ENCODE data around the gene PSMB7.

PSMB7 gene

DNA sequence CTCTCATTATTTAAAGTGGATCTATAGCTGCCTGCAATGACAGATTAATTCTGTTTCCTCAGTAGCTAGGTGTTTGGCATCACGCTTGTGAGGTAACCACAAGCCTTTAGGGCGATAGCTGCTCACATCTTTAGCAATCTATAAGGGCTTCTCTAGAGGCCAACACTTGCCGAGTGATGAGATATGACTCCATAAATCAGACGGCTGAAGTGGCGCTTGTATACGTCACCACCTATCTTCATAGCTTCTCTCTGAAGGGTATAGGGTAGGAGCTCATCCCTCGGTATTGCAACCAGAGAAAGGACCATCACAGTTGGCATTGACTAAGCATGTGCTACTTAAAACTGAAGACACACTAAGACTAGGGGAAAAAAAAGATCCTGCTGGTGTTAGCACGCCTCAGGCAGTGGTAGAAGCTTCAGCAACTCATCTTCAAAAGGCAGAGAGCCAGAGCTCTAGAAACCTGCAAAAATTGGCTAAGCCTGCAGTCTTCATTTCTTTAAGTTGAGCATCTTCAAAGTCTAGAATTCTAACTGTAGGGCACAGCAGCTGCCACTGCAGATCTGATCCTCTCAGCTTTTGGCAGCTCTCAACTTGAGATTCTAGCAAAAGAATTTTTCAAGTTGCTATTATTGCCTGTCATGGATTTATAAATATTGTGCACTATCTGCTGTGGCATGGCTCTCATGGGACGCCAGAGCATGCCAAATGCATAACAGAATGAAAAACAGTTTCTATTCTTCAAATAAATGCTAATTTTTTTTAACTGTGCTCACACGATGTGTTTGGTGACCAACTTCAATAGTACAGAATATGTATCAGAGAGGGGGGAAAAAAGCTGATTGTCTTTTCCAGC, 37.5 kb downstream of the PSMB7 start:
- no peak for DNase-seq

DNA sequence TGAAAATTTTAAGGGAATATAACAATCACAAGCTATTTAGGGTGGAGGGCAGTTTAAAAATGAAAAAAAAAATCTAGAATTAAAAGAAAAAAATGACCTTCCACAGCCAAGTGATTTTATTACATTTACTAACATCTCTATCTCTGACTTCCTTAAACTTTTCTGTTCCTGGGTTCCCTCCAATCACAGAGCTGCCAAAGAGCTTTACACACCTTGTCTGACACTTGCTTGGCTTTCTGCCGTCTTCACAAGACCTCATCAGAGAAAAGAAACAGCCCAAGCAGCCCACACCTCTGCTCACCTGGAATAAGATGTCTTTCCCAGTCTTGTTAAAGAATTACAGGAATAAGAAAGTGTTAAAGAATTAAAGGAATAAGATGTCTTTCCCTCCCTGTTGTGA, 38.9 kb downstream of the PSMB7 start:
- no peak for DNase-seq

DNA sequence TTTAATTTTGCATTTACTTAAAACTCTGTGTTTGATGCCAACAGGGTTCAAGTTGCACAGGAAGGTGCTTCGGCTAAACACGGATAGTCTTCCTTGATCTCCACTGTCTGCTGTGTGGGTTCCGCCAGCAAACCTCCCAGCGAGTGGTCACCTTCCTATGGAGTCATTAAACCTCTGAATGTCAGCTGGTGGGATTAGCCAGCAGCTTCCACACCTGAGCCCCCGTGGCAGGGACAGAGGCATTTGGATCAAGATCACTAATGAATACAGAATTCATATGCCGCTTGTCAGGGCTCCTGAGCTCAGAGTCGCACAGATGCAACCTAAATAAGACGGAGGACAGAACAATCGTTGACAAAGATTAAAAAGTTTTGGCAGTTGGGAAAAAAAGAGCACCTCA, 39.5 kb downstream of the PSMB7 start:
- DNase-seq, result no peak

DNA sequence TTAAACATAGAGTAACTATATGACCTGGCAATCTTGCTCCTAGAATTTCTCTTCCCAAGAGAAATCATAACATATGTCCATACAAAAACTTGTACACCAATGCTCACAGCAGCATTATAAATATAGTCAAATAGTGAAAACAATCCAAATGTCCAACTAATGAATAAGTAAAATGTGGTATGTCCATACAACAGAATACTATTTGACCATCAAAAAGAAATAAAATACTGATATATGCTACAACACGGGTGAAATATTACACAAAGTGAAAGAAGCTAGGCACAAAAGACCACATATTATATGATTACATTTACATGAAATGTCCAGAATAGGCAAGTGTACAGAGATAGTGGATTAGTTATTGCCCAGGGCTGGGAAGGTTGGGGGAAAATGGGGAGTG, 41.4 kb downstream of the PSMB7 start:
- DNase-seq, result no peak

DNA sequence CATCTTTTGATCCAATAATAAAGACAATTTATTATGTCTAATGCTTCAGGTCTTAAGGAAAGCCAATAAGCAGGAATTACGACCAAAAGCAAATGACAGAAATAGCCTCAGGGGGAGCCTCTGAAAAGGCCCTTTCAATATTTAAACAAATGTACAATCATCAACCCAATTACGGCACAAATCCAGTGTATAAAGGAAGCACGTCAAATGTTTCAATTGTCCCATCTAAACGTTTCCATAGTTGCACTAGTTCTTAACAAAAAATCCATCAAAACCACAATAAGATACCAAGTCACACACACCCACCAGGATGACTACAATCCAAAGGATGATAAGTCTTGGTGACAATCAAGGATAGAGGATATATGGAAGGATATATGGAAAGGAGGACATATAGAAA, 41.9 kb downstream of the PSMB7 start:
- no peak for DNase-seq

DNA sequence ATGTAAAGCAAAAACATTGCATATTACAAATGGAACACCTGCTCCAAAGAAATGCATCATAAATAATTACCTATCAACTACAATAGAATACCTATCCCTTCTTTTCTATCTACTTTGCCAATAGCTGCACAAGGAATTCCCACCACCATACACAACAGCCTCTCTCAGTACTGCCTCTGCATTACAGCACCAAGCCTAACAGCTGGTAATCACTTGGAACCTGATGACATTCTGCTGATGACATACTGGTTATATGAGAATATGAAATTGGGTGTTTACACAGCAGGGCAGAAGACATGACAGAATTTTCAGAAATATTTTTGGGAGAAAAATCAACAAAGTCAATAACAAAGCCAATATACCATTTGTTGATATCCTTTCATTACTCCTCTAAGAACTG, 43.2 kb downstream of the PSMB7 start:
- DNase-seq, result no peak

DNA sequence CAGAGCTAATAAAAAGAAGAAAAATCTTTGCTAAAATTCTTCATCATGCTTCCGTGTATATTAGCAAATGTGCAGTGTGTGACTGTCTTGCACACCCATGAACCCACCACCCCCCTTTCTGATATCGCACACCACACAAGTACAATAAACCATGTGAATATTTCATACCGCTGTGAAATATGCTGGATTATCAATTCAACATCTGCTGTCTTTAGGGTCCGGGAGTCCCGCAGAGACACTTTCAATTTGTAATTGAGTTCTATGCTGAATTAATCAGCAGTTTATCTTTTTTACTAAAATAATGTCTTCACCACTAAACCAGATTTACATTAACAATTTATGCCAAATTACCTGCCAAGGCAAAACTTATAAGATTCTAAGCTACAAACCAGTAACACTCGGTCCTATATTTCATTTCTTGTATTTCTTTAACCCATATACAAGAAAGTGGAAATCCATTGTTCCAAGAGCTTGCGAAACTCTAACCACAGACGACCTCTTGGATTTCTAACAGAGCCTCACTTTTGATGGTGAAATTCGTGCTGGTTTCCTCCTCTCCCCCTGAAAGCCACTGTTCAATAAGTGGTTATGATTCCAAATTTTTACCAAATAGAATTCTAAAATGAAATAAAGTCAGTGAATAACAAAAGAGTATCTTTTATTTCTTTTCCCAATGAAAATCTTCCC, 44.2 kb downstream of the PSMB7 start:
- DNase-seq, result no peak

DNA sequence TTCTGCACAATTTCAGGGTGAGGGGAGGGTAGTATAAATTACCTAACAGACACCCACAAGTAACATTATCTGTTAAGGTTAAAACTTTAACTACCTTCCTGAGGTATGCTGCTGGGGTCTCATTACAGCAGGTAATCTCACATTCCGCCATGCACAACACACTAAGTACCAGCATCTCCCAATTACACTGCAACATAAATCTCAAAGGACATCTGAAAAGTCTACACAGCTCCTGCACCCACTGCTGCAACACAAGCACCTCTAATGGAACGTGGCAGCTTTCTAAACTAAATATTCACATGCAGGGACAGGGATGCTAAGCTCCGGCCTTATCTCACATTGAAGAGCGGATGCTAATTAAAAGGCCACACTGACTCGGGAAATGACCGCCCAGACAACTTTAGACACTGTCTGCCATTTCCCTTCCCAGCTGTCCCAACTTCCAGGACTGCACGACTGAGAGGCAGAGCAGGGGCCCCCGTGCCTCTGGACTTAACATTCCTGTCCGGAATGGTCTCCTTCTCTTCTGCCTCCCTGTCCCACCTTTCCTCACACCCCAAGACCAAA, 45.9 kb downstream of the PSMB7 start:
- DNase-seq, result no peak

DNA sequence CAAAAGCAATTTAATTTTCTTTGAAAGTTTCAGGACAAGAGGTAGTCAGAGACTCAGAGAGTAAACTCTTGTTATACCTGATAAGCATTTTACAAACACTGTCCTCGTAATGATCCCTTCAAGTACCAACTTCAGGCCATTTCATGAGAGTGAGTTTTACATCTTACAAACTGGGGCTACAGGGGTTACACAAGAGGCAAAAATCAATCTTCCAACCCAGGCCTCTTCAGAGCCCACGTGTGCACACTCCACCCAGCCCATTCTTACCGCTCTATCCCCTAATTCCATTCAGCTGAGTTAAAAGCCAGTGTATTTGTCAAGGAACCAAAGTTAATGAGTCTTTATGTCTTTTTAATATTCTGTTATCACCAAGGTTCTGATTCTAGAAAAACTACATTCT, 46.5 kb downstream of the PSMB7 start:
- no peak for DNase-seq

DNA sequence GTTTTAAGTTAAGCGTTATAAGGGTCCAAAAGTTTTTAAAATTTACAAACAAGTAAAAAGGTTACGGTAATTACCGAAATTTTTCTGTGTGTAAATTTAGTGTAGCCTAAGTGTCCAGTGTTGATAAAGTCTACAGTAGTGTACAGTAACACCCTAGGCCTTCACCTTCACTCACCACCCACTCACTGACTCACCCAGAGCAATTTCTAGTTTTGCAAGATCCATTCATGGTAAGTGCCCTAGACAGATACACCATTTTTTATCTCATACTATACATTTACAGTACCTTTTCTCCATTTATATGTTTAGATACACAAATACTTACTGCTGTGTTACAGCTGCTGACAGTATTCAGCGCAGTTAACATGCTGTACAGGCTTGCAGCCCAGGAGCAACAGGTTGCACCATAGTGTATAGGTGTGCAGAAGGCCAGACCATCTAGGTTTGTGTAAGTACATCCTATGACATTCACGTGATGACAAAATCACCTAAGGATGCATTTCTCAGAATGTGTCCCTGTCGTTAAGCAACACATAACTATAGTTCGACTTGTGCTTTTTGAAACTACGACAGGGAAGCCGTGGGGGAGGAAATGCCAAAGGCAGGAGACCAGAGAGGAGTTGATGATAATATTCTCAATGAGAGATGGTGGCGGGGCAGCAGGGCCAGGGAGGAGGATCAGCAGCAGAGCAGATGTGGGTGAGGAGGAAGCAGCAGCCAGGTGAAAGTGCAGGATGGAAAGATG, 48.6 kb downstream of the PSMB7 start:
- DNase-seq, result no peak

DNA sequence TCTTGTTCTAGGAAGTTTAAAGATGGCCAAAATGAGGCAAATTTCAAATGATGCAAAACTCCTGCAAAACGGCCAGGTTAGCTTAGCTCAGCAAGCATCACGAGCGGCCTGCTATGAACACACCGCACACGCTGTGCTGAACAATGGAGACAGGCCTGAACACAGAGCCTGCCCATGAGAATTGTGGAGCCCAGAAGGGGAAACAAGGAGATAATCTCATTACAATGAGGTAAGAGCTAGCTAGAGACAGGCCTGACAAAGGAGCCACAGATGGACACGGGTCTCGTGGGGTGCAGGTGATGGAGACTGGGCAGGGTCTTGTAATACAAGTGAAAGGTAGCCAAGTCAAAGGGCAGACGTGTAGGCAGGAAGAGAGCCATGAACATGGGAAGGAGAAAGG, 50.2 kb downstream of the PSMB7 start:
- DNase-seq, result no peak

DNA sequence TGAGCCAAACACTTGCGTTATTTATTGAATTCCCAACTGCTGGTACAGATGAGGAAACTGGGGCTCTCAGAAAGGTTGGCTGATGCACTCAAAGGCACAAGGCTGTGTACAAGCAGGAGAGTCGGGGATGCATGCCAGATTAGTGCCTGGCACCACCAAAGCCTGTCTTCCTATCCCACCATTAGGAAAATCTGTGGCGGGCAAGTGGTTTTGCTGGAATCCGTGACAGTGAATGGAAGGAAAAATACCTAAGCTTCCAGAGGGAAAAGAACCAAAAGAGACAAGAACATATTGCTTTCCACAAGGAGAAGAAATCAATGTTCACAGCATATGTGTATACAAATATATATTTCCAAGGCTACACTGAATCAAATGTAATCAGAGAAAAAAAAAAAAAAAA, 51.1 kb downstream of the PSMB7 start:
- no peak for DNase-seq

DNA sequence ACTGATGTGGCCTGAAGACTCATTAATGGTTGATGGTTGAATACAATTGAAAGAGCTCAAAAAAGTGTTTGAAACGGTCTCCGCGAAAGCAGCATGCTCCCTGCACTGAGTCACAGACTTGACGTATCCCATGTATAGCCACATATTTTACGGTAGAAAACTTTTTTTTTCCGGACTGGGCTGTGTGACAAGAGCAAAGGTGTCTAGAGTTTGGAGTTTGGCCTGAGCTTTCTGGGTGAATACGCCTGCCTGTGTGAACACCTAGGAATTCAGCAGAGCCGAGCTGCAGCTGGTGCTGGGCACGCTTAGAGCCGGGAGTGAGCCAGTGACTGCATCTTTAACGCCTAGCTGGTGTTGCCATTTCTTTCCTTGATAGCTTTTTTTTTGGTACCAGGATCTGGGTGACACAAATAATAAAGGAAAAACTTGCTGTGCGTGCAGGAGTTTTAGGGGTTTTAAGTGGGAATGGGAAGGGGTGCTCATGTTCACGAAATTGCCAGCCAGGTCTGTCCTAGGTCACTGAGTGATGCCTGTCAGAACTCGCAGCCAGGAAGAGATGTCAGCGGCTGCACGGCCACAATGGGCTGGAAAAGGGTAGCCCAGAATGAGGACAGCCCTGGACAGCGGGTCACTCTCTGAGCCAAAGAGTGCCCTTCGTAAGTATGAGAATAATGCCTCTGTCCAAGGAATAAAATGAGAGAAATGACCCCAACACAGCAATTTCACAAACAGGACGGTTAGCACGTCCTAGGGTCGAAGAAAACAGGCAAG, 51.7 kb downstream of the PSMB7 start:
- no peak for DNase-seq

DNA sequence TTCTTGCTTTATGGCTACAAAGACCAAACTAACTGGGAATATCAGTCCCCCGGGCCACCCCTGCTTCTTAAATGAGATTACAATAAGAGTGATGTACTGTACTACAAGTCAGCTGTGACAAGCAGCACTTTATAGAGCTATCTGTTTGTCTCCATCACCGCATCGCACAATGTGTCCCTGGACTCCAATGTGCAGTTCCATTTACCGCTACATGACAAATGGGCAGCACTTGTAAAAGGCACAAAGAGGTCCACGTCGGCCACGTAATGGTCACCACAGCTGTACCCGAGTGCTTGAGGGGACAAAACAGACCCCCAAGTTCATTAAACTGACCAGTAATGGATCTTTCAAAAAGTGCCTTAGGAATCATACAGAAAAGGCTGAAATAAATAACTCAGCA, 54.1 kb downstream of the PSMB7 start:
- no peak for DNase-seq

DNA sequence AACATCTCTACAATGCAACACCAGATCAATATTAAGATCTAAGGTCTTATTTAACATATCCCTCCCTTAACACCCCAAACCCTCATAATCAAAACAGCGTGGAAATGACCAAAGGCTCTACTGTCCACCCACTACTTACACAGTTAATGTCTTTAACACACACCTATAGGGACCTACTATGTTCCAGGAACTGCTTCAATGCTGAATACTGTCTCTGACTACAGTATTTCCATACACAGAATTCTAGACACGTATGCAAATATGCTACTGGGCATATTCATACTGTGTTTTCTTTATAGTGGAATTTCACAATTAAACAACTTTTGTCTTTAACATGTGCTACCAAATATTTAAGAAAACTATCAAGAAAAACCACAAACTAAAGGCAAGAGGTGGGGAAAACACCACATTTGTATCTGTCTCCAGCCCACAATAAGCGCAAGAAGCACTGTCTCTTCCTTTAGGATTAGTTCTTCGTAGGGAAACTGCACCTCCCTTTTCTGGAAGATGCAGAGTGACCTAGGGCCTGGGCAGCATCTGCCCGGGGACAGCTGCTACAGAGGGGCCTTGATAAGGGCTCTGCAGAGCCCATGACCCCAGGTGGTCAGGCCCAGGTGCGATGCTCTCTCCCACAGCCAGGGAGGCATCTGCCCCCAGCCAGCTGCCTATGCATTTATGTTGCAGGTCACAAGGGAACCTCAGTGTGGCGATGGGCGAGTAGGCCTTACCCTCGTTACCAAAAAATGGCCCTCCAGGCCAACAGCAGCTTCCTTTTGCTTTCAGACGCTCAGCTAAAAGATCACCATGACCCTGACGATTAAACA, 55.2 kb downstream of the PSMB7 start:
- DNase-seq, result no peak

DNA sequence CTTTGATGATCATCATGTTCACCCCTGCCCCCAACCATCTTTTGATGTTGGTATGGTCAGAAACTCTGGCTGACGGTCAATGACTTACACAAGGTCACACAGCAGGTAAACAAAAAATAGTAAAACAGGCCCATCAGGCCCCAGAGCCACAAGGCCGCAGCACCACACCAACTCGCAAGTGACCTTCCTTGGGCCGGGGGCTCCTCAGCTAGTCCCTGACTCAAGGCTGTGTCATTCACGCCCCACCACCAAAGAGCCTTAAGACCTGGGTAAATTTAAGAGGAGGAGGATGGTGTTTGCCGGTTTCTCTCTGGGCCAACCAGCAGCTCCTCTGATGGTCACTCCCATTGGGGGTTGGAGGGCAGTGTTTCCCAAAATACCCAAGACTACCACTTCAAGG, 55.8 kb downstream of the PSMB7 start:
- no peak for DNase-seq

DNA sequence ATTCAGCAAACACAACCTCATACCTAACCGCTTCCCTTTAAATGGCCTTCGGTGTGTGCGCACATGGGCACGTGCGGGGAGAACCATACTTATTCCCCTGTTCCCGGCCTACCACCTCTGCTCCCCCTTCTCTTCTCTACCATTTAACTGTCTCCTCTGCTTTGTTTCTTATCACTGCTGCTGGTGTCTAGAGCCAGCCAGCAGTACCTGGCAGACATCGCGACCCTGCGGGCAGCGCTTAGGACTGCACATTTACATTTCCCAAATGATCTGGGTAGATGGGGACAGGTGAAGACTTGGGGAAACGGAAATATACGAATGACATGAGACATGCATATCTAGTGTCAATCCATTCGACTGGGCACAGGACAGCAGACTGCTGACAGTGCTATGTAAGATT, 56.6 kb downstream of the PSMB7 start:
- DNase-seq, result no peak

DNA sequence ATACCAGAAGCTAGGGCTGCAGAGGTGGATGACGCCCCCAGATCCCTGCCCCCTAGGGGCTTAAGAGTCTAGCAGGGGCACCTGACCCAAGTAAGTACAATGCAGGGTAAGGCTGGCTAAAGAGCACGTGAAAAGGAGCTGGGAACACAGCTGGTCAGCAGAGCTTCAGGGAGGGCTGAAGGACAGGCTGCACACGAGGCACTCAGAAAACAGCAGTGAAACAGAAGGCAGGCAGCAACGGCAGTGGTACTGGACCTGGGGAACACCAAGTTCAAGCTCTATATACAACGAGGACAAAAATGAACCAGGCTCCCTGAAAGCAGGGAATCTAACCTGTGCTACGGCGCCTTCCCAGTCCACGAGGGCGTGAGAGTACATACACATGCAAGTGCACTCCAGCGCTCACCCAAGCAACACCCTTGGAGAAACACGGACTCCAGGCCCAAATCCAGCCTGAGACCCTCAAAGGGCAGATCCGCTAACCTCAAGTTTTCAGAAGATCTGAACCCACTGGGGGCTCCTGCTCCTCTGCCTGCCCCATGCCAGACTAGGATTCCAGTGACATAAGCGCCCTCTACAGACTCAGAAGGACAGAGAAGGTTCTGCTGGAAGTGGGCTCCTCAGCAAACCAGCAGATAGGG, 57.4 kb downstream of the PSMB7 start:
- no peak for DNase-seq

DNA sequence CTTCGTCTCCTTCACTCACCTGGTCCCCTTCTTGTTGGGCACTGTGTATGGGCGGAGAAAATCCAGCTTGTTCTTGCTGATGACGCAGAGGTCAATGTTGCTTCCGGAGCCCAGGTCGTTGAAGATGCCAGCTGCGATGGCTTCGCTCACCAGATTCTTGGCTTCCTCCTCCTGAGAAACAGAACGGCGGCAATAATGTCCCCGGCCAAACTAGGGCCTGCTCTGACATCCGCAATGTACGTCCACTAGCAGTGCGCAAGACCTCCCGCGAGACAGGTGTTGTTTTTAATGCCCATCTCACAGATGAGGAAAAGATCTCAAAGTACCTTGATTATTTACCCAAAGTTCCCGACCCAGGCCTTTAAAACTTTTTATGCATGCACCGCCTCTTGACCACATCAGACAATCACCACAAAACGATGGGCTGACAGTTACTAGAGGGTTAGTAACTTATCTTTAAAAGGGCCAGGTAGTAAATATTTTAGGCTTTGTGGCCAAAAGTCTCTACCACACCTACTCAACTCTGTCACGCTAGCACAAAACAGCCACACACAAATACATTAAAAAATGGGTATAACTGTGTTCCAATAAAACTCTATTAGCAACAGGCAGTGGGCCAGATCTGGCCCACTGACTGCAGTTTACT, 58.4 kb downstream of the PSMB7 start:
- DNase-seq, result no peak

DNA sequence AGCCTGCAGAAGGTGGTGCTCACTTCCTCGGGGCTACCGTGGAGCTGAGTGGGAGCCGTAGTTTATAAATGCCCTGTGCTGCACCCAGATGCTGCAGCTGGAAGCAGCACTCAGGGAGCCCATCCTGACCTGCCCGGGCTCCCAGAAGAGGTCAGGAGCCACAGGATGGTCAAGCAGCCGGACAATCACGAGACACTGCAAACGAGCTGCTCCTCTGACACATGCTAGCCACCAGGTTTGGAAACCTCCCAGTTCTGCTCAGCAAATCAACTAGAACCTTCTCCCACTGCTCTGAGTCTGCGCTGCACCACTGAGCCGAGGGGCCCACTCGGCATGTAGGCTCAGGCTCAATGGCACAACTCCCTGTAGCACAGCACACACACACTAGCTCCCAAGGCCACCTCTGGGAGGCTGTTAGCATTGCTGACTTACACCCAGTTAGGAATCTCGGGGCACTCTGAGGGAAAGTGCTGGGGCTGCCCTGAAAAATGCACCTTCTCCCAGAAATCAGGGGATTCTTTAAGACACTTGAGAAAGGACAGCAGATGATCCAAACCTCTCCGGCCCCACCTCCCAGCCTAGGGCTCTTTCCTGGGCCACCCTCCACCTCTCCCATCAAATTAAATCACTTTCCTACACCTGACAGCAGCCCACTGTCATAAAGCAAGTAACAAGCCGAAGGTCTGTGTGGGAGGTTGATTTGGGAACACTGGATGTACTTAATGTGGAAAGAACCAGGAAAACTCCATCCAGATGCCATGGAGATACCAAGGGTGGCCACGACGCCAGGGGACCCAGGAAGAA, 59.1 kb downstream of the PSMB7 start:
- no peak for DNase-seq

Measured in cortex of kidney (tissue), 1 donor.